ENCODE data around the gene NEGR1.
"Not testable (repeated sequence)": the region's sequence is repeated elsewhere in the genome, so short reads cannot be mapped to it uniquely, and the experiment has no call there.

Gene NEGR1

GRCh38 chr1:72280711-72281110, 1.6 kb downstream of the NEGR1 start:
- H3K9me3 Mint-ChIP-seq = no peaks in the 10 kb centered on the region
- H3K36me3 Mint-ChIP-seq (ENCODE audit: low read depth) = no peaks in the 10 kb centered on the region
- DNase-seq (ENCODE audit: low spot score) = no peak
- H3K4me1 Mint-ChIP-seq (ENCODE audit: low read depth) = peaks cover 9% of the 10 kb centered on the region
- no peak overlapping the region for H3K4me3 Mint-ChIP-seq
- no peak overlapping the region for H3K27ac Mint-ChIP-seq
- H3K27me3 Mint-ChIP-seq (ENCODE audit: low read depth) = peaks cover 24% of the 10 kb centered on the region

GRCh38 chr1:72280131-72280530, 2.2 kb downstream of the NEGR1 start:
- peaks cover 9% of the 10 kb centered on the region for H3K4me1 Mint-ChIP-seq (ENCODE audit: low read depth)
- H3K36me3 Mint-ChIP-seq (ENCODE audit: low read depth) = no peaks in the 10 kb centered on the region
- peaks cover 24% of the 10 kb centered on the region for H3K27me3 Mint-ChIP-seq (ENCODE audit: low read depth)
- H3K27ac Mint-ChIP-seq = no peak overlapping the region
- DNase-seq (ENCODE audit: low spot score) = no peak
- H3K9me3 Mint-ChIP-seq = no peaks in the 10 kb centered on the region
- no peak overlapping the region for H3K4me3 Mint-ChIP-seq

GRCh38 chr1:72278461-72278860, 3.9 kb downstream of the NEGR1 start:
- peaks cover 9% of the 10 kb centered on the region for H3K4me1 Mint-ChIP-seq (ENCODE audit: low read depth)
- H3K27ac Mint-ChIP-seq = no peak overlapping the region
- H3K4me3 Mint-ChIP-seq = no peak overlapping the region
- H3K36me3 Mint-ChIP-seq (ENCODE audit: low read depth) = no peaks in the 10 kb centered on the region
- H3K27me3 Mint-ChIP-seq (ENCODE audit: low read depth) = peaks cover 24% of the 10 kb centered on the region
- no peaks in the 10 kb centered on the region for H3K9me3 Mint-ChIP-seq
- DNase-seq (ENCODE audit: low spot score) = no peak

GRCh38 chr1:72271555-72272085, 10.7 kb downstream of the NEGR1 start:
- no peaks in the 10 kb centered on the region for H3K4me1 Mint-ChIP-seq (ENCODE audit: low read depth)
- no peak for DNase-seq (ENCODE audit: low spot score)
- no peaks in the 10 kb centered on the region for H3K9me3 Mint-ChIP-seq
- H3K4me3 Mint-ChIP-seq = no peak overlapping the region
- no peaks in the 10 kb centered on the region for H3K27me3 Mint-ChIP-seq (ENCODE audit: low read depth)
- no peaks in the 10 kb centered on the region for H3K36me3 Mint-ChIP-seq (ENCODE audit: low read depth)
- H3K27ac Mint-ChIP-seq = no peak overlapping the region

- Mint-ChIP-seq H3K27me3 (ENCODE audit: low read depth) (no peaks in the 10 kb centered on the region), H3K27ac (no peak overlapping the region), H3K4me3 (no peak overlapping the region), H3K4me1 (ENCODE audit: low read depth) (no peaks in the 10 kb centered on the region), H3K9me3 (no peaks in the 10 kb centered on the region), H3K36me3 (ENCODE audit: low read depth) (no peaks in the 10 kb centered on the region)
- DNase-seq (ENCODE audit: low spot score) = no peak
Measured at GRCh38 chr1:72262735-72263134, 19.6 kb downstream of the NEGR1 start.

GRCh38 chr1:72253132-72253531, 29.2 kb downstream of the NEGR1 start:
- DNase-seq (ENCODE audit: low spot score) = no peak
- no peak overlapping the region for H3K27ac Mint-ChIP-seq

GRCh38 chr1:72241397-72241796, 40.9 kb downstream of the NEGR1 start:
- no peak overlapping the region for H3K27ac Mint-ChIP-seq
- no peak for DNase-seq (ENCODE audit: low spot score)
- H3K36me3 Mint-ChIP-seq (ENCODE audit: low read depth) = no peaks in the 10 kb centered on the region
- no peak overlapping the region for H3K4me3 Mint-ChIP-seq
- no peaks in the 10 kb centered on the region for H3K9me3 Mint-ChIP-seq
- no peaks in the 10 kb centered on the region for H3K27me3 Mint-ChIP-seq (ENCODE audit: low read depth)
- H3K4me1 Mint-ChIP-seq (ENCODE audit: low read depth) = no peaks in the 10 kb centered on the region

More at GRCh38 chr1:72253132-72253531, 29.2 kb downstream of the NEGR1 start:
- no peaks in the 10 kb centered on the region for H3K9me3 Mint-ChIP-seq
- H3K36me3 Mint-ChIP-seq (ENCODE audit: low read depth) = no peaks in the 10 kb centered on the region
- H3K4me3 Mint-ChIP-seq = no peak overlapping the region
- H3K27me3 Mint-ChIP-seq (ENCODE audit: low read depth) = no peaks in the 10 kb centered on the region
- H3K4me1 Mint-ChIP-seq (ENCODE audit: low read depth) = no peaks in the 10 kb centered on the region

- not testable (repeated sequence) for H3K27me3 Mint-ChIP-seq (ENCODE audit: low read depth); H3K4me3 Mint-ChIP-seq; H3K4me1 Mint-ChIP-seq (ENCODE audit: low read depth); H3K36me3 Mint-ChIP-seq (ENCODE audit: low read depth); DNase-seq (ENCODE audit: low spot score); H3K27ac Mint-ChIP-seq; H3K9me3 Mint-ChIP-seq
Measured at GRCh38 chr1:72235931-72236330, 46.4 kb downstream of the NEGR1 start.

GRCh38 chr1:72235062-72235461, 47.3 kb downstream of the NEGR1 start:
- Mint-ChIP-seq H3K4me1 (ENCODE audit: low read depth) (no peaks in the 10 kb centered on the region), H3K9me3 (peaks cover 4% of the 10 kb centered on the region), H3K4me3 (no peak overlapping the region), H3K36me3 (ENCODE audit: low read depth) (no peaks in the 10 kb centered on the region), H3K27ac (no peak overlapping the region), H3K27me3 (ENCODE audit: low read depth) (no peaks in the 10 kb centered on the region)
- DNase-seq (ENCODE audit: low spot score) = no peak

- Mint-ChIP-seq H3K27me3 (ENCODE audit: low read depth) (no peaks in the 10 kb centered on the region), H3K27ac (no peak overlapping the region), H3K9me3 (peaks cover 4% of the 10 kb centered on the region), H3K4me3 (no peak overlapping the region), H3K36me3 (ENCODE audit: low read depth) (no peaks in the 10 kb centered on the region), H3K4me1 (ENCODE audit: low read depth) (no peaks in the 10 kb centered on the region)
- no peak for DNase-seq (ENCODE audit: low spot score)
Measured at GRCh38 chr1:72230746-72231145, 51.6 kb downstream of the NEGR1 start.

- Mint-ChIP-seq H3K4me1 (ENCODE audit: low read depth) (no peaks in the 10 kb centered on the region), H3K36me3 (ENCODE audit: low read depth) (no peaks in the 10 kb centered on the region), H3K4me3 (no peak overlapping the region), H3K27ac (no peak overlapping the region), H3K9me3 (peaks cover 4% of the 10 kb centered on the region), H3K27me3 (ENCODE audit: low read depth) (no peaks in the 10 kb centered on the region)
- no peak for DNase-seq (ENCODE audit: low spot score)
Measured at GRCh38 chr1:72229893-72230292, 52.4 kb downstream of the NEGR1 start.

GRCh38 chr1:72227667-72228066, 54.7 kb downstream of the NEGR1 start:
- Mint-ChIP-seq H3K4me1 (ENCODE audit: low read depth) (no peaks in the 10 kb centered on the region), H3K27me3 (ENCODE audit: low read depth) (no peaks in the 10 kb centered on the region), H3K9me3 (no peaks in the 10 kb centered on the region), H3K27ac (no peak overlapping the region), H3K4me3 (no peak overlapping the region), H3K36me3 (ENCODE audit: low read depth) (no peaks in the 10 kb centered on the region)
- no peak for DNase-seq (ENCODE audit: low spot score)

GRCh38 chr1:72224506-72224905, 57.8 kb downstream of the NEGR1 start:
- H3K4me3 Mint-ChIP-seq = no peak overlapping the region
- DNase-seq (ENCODE audit: low spot score) = no peak
- H3K27me3 Mint-ChIP-seq (ENCODE audit: low read depth) = no peaks in the 10 kb centered on the region
- H3K9me3 Mint-ChIP-seq = no peaks in the 10 kb centered on the region
- H3K36me3 Mint-ChIP-seq (ENCODE audit: low read depth) = no peaks in the 10 kb centered on the region
- H3K27ac Mint-ChIP-seq = no peak overlapping the region
- no peaks in the 10 kb centered on the region for H3K4me1 Mint-ChIP-seq (ENCODE audit: low read depth)

GRCh38 chr1:72221811-72222210, 60.5 kb downstream of the NEGR1 start:
- Mint-ChIP-seq H3K36me3 (ENCODE audit: low read depth) (no peaks in the 10 kb centered on the region), H3K27me3 (ENCODE audit: low read depth) (no peaks in the 10 kb centered on the region), H3K9me3 (no peaks in the 10 kb centered on the region), H3K4me3 (no peak overlapping the region), H3K27ac (no peak overlapping the region), H3K4me1 (ENCODE audit: low read depth) (no peaks in the 10 kb centered on the region)
- DNase-seq (ENCODE audit: low spot score) = no peak

GRCh38 chr1:72218141-72218739, 64.1 kb downstream of the NEGR1 start:
- Mint-ChIP-seq H3K27ac (no peak overlapping the region), H3K4me3 (no peak overlapping the region), H3K36me3 (ENCODE audit: low read depth) (no peaks in the 10 kb centered on the region), H3K9me3 (no peaks in the 10 kb centered on the region), H3K4me1 (ENCODE audit: low read depth) (no peaks in the 10 kb centered on the region), H3K27me3 (ENCODE audit: low read depth) (no peaks in the 10 kb centered on the region)
- no peak for DNase-seq (ENCODE audit: low spot score)
